Activated naive CD8-positive, alpha-beta T cell treated with anti-CD3 and anti-CD28 coated beads, Interleukin-2, amount 10 ng/mL, durations not matched to agents 7 days and 5 days (primary cell): ENCODE data around the gene GLT1D1. TPM values are rescaled to one million over a fixed set of nuclear protein-coding genes. Genes with fewer than 3 reads are reported as not detected.

ENCODE experiments used
- ATAC-seq: fragments of 150-1000 bp; cut with Tn5 transposase; one replicate; pipeline ENCODE4 v1.10.0; 2021; ENCODE audit warnings: low read depth, moderate library complexity
- POLR2A ChIA-PET: fragments of 350-600 bp; sonication (Branson Sonifier 250); formaldehyde crosslinking; loops from one replicate; lab custom pipeline; 2021; ENCODE audit warnings: antibody characterized with exemption; lab: Charles Lee
- DNase-seq: peaks from one replicate; pipeline ENCODE4 v3.0.0; 2021
- H3K27ac Mint-ChIP-seq: one replicate; pipeline ENCODE4 v1.8.0; 2022; ENCODE audit warnings: mild to moderate bottlenecking, mixed read lengths
- H3K27me3 Mint-ChIP-seq: one replicate; pipeline ENCODE4 v1.8.0; 2022; ENCODE audit warnings: mild to moderate bottlenecking, moderate library complexity, mixed read lengths
- H3K36me3 Mint-ChIP-seq: one replicate; pipeline ENCODE4 v1.8.0; 2021; ENCODE audit warnings: mild to moderate bottlenecking, mixed read lengths
- H3K4me1 Mint-ChIP-seq: one replicate; pipeline ENCODE4 v1.8.0; 2021; ENCODE audit warnings: mixed read lengths
- H3K4me3 Mint-ChIP-seq: one replicate; pipeline ENCODE4 v1.8.0; 2022; ENCODE audit warnings: mild to moderate bottlenecking, moderate library complexity, mixed read lengths
- H3K9me3 Mint-ChIP-seq: one replicate; pipeline ENCODE4 v1.8.0; 2021; ENCODE audit warnings: mixed read lengths
- total RNA-seq, 2 experiments: library from RNA; stranded (reverse); gene quantifications; one replicate each; pipeline ENCODE4 v1.2.3, GENCODE V29; 2021

Gene GLT1D1
- total RNA-seq, 2 experiments from 2014 or later = not detected

DNA sequence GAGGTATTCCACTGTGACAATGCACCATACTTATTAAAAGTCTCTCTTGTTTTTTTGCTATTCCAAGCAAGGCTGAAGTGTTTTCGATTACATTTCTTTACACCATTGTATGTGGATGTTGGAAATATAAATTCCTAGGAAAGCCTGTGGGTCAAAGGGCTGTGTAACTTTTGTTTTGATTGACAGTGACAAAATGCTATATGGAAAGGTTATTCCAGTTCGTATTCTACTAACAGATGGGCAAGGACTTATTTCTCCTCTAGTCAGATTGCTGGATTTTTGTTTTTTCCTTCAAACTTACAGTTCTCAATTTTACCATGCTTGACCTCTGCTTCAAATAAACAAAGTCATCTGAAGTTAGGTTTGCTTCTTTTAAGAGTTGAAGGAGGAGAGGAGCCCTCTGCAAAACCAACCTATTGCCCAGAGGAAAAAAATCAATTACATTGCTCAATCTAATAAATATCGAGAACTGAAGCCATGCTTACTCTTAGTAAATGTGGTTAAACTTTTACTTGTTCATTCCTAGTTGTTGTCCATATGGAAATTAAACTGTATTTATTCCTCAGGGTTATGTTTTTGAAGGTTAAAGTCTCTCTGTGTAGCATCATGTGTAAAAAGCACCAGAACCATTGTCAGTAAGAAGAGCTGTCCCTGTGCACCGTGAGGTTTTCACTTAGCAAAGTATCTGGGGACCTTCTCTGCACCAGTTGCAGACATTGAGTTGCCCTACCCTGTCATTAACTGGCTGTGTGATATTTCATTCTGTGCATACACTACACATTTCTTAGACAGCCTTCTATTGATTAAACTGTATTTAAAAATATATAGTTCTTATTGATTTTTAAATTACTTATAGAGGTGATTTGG, 26.9 kb downstream of the GLT1D1 start:
- Mint-ChIP-seq H3K9me3 (peaks cover 5% of the 10 kb centered on the region), H3K4me3 (no peak overlapping the region), H3K36me3 (no peaks in the 10 kb centered on the region), H3K4me1 (no peaks in the 10 kb centered on the region), H3K27ac (no peak overlapping the region), H3K27me3 (no peaks in the 10 kb centered on the region)
- POLR2A ChIA-PET = no interaction called here
- ATAC-seq (no peak), DNase-seq (no peak)

DNA sequence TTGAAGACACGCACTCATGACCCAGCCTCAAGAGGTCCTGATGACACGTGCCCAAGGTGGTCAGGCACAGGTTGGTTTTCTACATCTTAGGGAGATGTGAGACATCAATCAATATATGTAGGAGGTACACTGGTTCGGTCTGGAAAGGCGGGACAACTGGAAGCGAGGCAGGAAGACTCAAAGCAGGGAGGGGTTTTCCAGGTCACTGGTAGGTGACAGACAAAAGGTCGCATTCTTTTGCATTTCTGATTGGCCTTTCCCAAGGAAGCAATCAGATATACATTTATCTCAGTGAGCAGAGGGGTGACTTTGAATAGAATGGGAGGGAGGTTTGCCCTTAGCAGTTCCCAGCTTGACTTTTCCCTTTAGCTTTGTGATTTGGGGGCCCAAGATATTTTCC, 38.6 kb downstream of the GLT1D1 start:
- peaks cover 1% of the 10 kb centered on the region for H3K9me3 Mint-ChIP-seq

DNA sequence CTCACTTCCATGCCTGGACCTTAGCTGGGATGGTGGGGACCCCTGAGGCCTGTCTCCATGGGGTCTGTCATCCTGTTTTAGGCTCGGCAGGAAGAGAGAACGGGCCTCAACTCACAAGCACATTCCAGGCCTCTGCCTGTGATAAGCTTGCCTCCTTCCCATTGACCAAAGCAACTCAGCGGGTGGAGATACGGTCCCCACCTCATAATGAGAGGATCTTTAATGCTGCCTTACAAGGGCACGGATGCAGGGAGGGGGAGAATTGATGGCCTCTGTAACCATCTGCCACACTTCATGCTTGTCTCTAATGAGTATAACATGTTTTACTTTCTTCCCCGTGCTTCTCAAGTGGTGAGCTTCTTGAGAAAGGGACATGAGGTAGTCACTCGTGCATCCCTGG, 50.0 kb downstream of the GLT1D1 start:
- H3K4me1 Mint-ChIP-seq = peaks cover 2% of the 10 kb centered on the region
- no peak overlapping the region for H3K4me3 Mint-ChIP-seq
- POLR2A ChIA-PET = no interaction called here
- H3K9me3 Mint-ChIP-seq = peaks cover 2% of the 10 kb centered on the region
- peak overlapping the region; percentile 73 for H3K27ac Mint-ChIP-seq
- DNase-seq = no peak
- H3K36me3 Mint-ChIP-seq = no peaks in the 10 kb centered on the region
- peaks cover 5% of the 10 kb centered on the region for H3K27me3 Mint-ChIP-seq
- ATAC-seq = no peak

More for the DNA sequence above, 38.6 kb downstream of the GLT1D1 start:
- POLR2A ChIA-PET = no interaction called here
- H3K27ac Mint-ChIP-seq = no peak overlapping the region
- peaks cover 2% of the 10 kb centered on the region for H3K36me3 Mint-ChIP-seq
- no peaks in the 10 kb centered on the region for H3K4me1 Mint-ChIP-seq
- peaks cover 13% of the 10 kb centered on the region for H3K27me3 Mint-ChIP-seq
- ATAC-seq (no peak), DNase-seq (no peak)
- no peak overlapping the region for H3K4me3 Mint-ChIP-seq

DNA sequence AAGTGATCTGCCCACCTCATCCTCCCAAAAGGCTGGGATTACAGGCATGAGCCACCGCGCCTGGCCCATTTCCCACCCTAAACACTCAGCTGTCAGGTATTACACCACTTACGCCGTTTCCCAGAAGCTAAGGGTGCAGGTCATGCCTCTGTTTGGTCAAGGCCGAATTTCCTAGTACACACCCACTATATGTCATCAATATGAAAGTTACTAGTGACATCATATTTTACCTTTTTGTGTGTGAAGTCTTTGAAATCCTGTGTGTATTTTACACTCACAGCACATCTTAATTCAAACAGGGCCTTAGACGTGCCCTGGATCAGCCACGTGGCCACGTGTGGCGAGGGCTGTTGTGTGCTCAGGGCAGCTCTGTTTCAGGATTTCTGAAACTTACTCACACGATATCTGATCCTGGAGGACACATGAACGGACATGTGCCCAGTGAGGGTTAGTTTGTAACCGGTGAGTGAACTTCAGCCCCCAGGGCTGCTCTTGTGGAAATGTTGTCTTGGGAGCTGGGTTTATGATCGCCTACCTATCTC, 51.8 kb downstream of the GLT1D1 start:
- H3K4me1 Mint-ChIP-seq = peaks cover 2% of the 10 kb centered on the region
- H3K4me3 Mint-ChIP-seq = no peak overlapping the region
- ATAC-seq (no peak), DNase-seq (no peak)
- H3K36me3 Mint-ChIP-seq = no peaks in the 10 kb centered on the region
- H3K27ac Mint-ChIP-seq = no peak overlapping the region
- peaks cover 2% of the 10 kb centered on the region for H3K27me3 Mint-ChIP-seq
- POLR2A ChIA-PET = no interaction called here
- H3K9me3 Mint-ChIP-seq = peaks cover 2% of the 10 kb centered on the region

DNA sequence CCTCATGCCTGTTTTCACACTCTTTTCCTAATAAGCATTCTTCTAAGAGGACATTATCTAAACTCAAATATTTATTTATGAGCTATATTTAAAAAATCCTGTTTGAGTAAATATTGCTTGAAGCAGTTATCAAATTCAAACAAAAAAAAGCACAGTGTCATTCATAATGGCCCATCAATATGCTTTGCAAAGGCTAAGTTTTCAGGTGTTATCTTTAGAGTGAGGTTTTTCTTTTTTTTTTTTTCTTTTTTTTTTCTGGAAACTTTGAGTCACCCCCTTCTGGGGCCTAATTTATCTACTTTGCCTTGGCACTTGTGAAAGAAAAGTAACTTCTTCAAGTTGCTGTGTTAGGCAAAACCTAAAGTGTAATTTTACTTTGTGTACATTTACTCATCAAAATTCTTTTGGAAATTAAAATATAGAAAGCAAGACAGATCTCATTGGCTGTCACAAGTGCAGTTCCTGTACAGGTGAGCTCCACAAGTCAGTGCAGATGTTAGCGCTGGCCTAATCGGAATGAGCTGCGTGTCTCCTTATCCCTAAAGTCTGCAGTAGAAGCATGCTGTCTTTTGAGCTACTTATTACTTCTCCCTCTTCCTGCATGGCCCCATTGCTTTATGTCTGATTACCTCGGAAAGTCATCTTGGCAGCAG, 53.3 kb downstream of the GLT1D1 start:
- Mint-ChIP-seq H3K27me3 (peaks cover 2% of the 10 kb centered on the region), H3K36me3 (no peaks in the 10 kb centered on the region), H3K4me1 (peaks cover 2% of the 10 kb centered on the region), H3K4me3 (no peak overlapping the region), H3K27ac (no peak overlapping the region), H3K9me3 (peaks cover 2% of the 10 kb centered on the region)
- POLR2A ChIA-PET = no interaction called here
- ATAC-seq (no peak), DNase-seq (no peak)

DNA sequence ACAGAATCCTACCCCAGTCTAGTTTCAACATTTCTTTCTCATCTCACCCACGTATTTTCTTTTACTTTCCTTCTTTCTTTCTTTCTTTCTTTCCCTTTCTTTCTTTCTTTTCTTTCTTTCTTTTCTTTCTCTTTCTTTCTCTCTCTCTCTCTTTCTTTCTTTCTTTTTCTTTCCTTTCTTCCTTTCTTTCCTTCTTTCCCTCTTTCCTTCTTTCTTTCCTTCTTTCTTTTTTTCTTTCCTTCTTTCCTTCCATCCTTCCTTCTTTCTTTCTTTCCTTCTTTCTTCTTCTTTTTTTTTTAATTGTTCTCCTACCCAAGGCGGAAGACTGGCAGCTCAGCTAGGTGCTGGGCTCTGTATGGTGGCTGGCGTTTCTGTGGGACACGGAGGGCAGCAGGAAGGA, 55.0 kb downstream of the GLT1D1 start:
- Mint-ChIP-seq H3K27me3 (peaks cover 2% of the 10 kb centered on the region), H3K27ac (no peak overlapping the region), H3K4me3 (no peak overlapping the region), H3K36me3 (no peaks in the 10 kb centered on the region), H3K9me3 (no peaks in the 10 kb centered on the region), H3K4me1 (peaks cover 2% of the 10 kb centered on the region)
- ATAC-seq = no peak
- POLR2A ChIA-PET = no interaction called here
- no peak for DNase-seq

DNA sequence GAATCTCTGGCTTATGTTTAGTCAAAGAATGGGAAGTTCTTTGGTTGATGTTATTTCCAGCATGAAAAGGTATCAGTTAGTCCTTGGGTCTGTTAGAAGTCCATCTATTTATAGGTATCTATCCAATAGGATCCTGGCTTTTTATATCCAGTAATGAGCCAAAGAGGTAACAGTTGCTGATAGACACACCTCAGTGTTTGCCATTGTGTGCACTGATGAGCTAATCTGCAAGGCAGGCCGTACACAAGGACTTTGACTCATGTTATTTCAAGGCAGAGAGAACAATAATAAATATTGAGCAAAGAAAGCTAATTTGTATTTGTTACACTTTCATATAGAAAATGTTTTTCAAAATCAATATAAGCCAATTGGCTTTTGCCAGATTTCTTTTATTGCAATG, 56.4 kb downstream of the GLT1D1 start:
- POLR2A ChIA-PET = no interaction called here
- no peak for ATAC-seq
- no peaks in the 10 kb centered on the region for H3K9me3 Mint-ChIP-seq

DNA sequence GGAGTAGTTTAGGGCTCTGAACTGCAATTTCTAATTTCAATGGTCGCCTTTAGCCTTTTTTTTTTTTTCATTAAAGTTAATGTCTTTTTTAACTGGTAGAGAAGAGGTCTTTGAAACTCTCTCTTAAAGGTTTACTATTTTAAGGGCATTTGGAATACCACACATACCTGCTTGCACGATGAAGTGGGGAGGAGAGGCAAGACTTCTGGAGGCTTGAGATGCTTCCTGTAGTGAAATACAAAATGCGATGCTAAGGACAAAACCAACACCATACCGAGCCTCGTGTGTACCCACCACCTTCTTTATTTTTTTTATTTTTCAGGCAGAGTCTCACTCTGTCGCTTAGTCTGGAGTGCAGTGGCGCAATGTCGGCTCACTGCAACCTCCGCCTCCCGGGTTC, 57.4 kb downstream of the GLT1D1 start:
- ATAC-seq (no peak), DNase-seq (no peak)
- H3K27ac Mint-ChIP-seq = no peak overlapping the region
- H3K4me3 Mint-ChIP-seq = no peak overlapping the region
- no peaks in the 10 kb centered on the region for H3K36me3 Mint-ChIP-seq
- H3K27me3 Mint-ChIP-seq = peaks cover 2% of the 10 kb centered on the region
- H3K4me1 Mint-ChIP-seq = peaks cover 7% of the 10 kb centered on the region
- POLR2A ChIA-PET = no interaction called here
- no peaks in the 10 kb centered on the region for H3K9me3 Mint-ChIP-seq

More for the DNA sequence above, 56.4 kb downstream of the GLT1D1 start:
- Mint-ChIP-seq H3K36me3 (no peaks in the 10 kb centered on the region), H3K4me3 (no peak overlapping the region), H3K27ac (no peak overlapping the region), H3K27me3 (peaks cover 2% of the 10 kb centered on the region), H3K4me1 (peaks cover 3% of the 10 kb centered on the region)
- DNase-seq = no peak

DNA sequence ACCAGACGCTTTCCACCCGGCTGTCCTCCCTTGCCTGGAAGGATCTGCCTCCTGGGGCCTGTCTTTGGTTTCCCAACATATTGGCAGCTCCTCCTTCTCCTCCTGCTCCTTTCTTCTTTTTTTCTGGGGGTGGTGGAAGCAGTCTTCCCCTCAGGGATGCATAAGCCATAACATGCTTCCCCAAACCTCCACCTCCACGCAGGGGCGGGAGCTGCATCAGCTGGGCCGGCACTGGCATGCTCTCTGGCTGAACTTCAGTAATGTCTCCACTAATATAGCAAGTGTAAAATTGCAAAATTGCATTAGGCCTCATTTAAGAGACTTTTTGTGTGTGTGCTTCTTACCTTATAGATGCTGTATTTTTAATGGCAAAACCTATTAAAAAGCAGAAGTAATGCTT, 58.6 kb downstream of the GLT1D1 start:
- no peaks in the 10 kb centered on the region for H3K36me3 Mint-ChIP-seq
- H3K9me3 Mint-ChIP-seq = no peaks in the 10 kb centered on the region
- POLR2A ChIA-PET = no interaction called here
- no peak for ATAC-seq
- H3K4me3 Mint-ChIP-seq = no peak overlapping the region
- peaks cover 2% of the 10 kb centered on the region for H3K27me3 Mint-ChIP-seq
- peaks cover 13% of the 10 kb centered on the region for H3K4me1 Mint-ChIP-seq
- H3K27ac Mint-ChIP-seq = no peak overlapping the region
- no peak for DNase-seq

DNA sequence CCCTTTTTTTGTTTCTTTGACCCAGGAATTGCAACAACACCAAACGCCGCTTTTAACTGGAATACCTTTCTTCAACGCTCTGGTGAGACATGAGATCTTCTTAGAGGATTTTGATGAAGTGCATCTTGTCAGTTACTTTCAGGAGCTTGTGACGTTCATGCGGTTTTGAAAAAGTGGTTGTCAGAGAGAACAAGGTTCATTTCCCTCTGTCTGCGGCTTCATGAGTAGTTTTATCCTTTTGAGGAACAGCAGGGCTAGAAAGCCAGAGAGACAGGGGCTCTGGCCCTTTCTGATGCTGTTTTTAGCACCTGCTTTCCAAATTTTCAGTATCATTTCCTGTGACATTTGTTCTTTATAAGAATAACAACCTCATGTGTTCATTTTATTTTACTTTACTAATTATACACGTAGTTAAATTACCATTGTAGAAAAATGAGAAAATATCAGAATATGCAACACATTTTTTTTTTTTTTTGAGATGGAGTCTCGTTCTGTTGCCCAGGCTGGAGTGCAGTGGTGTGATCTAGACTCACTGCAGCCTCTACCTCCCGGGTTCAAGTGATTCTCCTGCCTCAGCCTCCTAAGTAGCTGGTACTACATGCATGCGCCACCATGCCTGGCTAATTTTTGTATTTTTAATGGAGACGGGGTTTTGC, 61.8 kb downstream of the GLT1D1 start:
- Mint-ChIP-seq H3K4me1 (peaks cover 12% of the 10 kb centered on the region), H3K4me3 (peak overlapping the region; percentile 69), H3K27me3 (no peaks in the 10 kb centered on the region), H3K9me3 (no peaks in the 10 kb centered on the region), H3K27ac (peak overlapping the region; percentile 70), H3K36me3 (no peaks in the 10 kb centered on the region)
- ATAC-seq = peak; percentile 85
- POLR2A ChIA-PET = interaction anchor here (0.7 kb wide), 1 partner anchor 86 kb away, joined by 3 read pairs; no protein-coding TSS in a partner anchor
- DNase-seq = no peak

DNA sequence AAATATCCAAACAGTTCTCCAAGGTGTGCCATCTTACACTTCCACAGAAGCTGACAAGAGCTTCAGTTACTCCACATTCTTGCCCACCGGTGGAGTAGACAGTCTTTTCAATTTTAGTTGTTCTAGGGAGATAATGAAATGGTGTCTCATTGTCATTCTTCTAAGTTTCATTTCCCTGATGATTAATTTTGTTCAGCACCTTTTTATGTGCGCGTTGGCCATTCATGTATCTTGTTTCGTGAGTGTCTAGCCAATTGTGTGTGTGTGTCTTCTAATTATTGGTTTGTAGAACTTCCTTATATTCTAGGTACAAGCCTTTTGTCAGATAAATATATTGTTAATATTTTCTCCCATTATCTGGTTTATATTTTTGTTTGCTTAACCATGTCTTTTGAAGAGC, 63.1 kb downstream of the GLT1D1 start:
- POLR2A ChIA-PET = interaction anchor here (0.9 kb wide), 1 partner anchor 92 kb away, joined by 3 read pairs; no protein-coding TSS in a partner anchor
- DNase-seq (no peak), ATAC-seq (no peak)
- Mint-ChIP-seq H3K4me1 (peaks cover 12% of the 10 kb centered on the region), H3K36me3 (no peaks in the 10 kb centered on the region), H3K27me3 (no peaks in the 10 kb centered on the region), H3K4me3 (no peak overlapping the region), H3K9me3 (no peaks in the 10 kb centered on the region), H3K27ac (no peak overlapping the region)

DNA sequence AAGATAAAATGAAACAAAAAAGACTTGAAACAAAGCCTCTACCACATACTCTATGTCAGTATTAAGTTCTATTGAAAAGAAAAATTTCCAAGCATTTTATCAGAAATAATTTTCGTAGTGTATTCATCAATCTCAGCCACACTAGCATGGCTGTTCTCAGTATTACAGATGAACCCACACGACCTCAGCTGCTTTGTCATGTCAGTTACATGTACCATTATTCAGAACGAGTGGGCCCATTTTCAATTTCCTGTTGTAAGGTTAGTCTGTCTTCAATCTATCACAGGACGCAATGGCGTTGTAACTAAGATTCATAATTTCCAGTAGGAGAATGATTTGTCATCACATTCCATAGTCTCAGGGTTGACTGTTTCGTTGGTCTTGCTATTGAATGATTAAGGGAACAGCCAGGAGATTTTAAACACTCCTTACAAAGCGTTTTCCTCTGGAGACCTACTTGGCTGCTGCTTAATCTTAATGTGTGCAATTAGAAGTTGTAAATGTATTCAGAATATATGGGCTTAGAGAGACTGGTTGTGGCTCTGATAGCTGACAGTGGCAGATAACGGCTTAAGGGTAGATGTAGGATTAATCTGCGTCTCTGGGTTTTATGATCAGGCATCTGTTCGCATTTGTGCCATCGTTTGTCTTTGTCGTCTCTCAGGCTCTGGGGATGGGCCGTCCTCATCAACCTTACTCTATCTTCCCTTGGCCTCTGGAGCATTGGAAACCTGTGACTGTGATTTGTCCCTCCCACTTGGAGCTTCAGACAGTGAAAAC, 65.4 kb downstream of the GLT1D1 start:
- DNase-seq (no peak), ATAC-seq (no peak)
- no peaks in the 10 kb centered on the region for H3K9me3 Mint-ChIP-seq
- H3K27ac Mint-ChIP-seq = no peak overlapping the region
- peaks cover 12% of the 10 kb centered on the region for H3K4me1 Mint-ChIP-seq
- no peak overlapping the region for H3K4me3 Mint-ChIP-seq
- H3K27me3 Mint-ChIP-seq = peaks cover 4% of the 10 kb centered on the region
- H3K36me3 Mint-ChIP-seq = no peaks in the 10 kb centered on the region
- POLR2A ChIA-PET = no interaction called here

DNA sequence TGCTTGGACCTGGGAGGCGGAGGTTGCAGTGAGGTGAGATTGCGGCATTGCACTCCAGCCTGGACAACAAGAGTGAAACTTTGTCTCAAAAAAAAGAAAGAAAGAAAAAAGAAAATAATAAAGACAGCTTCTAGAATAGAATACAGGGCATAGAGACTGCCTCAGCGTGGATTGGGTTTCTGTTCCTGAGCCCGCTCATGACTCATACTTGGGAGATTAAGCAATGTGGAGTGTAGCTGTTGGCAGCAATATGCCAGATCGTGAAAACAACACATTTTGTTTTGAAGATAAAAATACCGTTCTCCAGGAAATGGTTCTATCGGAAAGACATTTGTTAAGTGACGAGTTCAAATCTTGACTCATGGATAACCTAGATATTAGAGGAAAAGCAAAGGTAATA, 67.2 kb downstream of the GLT1D1 start:
- Mint-ChIP-seq H3K4me1 (peaks cover 6% of the 10 kb centered on the region), H3K4me3 (no peak overlapping the region), H3K27me3 (peaks cover 4% of the 10 kb centered on the region), H3K27ac (no peak overlapping the region), H3K36me3 (no peaks in the 10 kb centered on the region), H3K9me3 (no peaks in the 10 kb centered on the region)
- ATAC-seq = no peak
- DNase-seq = no peak
- POLR2A ChIA-PET = no interaction called here
